ENCODE data around the gene A4GNT. TPM values are rescaled to one million over a fixed set of nuclear protein-coding genes. Genes with fewer than 3 reads are reported as not detected.
"Not testable (repeated sequence)": the region's sequence is repeated elsewhere in the genome, so short reads cannot be mapped to it uniquely, and the experiment has no call there.

A4GNT gene
- total and polyA plus RNA-seq, 9 donors = not detected

DNA sequence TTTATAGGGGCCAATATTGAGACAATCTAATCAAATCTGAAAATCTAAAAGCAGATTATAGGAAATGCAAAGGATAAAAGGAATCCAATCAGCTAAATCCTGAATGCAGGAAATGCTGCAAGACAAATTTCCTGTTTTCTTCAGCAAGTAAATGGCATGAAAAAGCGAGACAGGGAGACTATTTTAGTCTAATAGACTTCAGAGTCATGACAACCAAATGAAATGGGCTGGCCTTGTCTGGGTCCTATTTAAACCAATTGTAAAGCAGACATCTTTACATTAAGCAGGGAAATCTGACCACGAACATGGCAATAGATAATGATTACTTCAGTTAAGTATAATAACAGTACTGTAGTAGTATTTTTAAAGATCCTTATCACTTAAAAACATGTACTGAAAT is 40.4 kb upstream of the A4GNT start:
- WGBS, 3 donors = 78 to 87% (median 80%) methylated on average over 2 of the region's 2 CpGs
- Histone ChIP-seq H3K27ac (no peak overlapping the region), H3K36me3 (no peaks in the 10 kb centered on the region), H3K9me3 (no peaks in the 10 kb centered on the region), H3K4me3 (no peak overlapping the region), H3K27me3 (no peaks in the 10 kb centered on the region), H3K4me1 (ENCODE audit: insufficient read depth) (no peaks in the 10 kb centered on the region)
- intact Hi-C loops (cut with DNase I) = no loop called here
- TF ChIP-seq POLR2A (IDR thresholded peaks at IDR 0.05) = no peak
- TF ChIP-seq, protein P1, sequence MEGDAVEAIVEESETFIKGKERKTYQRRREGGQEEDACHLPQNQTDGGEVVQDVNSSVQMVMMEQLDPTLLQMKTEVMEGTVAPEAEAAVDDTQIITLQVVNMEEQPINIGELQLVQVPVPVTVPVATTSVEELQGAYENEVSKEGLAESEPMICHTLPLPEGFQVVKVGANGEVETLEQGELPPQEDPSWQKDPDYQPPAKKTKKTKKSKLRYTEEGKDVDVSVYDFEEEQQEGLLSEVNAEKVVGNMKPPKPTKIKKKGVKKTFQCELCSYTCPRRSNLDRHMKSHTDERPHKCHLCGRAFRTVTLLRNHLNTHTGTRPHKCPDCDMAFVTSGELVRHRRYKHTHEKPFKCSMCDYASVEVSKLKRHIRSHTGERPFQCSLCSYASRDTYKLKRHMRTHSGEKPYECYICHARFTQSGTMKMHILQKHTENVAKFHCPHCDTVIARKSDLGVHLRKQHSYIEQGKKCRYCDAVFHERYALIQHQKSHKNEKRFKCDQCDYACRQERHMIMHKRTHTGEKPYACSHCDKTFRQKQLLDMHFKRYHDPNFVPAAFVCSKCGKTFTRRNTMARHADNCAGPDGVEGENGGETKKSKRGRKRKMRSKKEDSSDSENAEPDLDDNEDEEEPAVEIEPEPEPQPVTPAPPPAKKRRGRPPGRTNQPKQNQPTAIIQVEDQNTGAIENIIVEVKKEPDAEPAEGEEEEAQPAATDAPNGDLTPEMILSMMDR (IDR thresholded peaks at IDR 0.05) = no peak
- no peak for TF ChIP-seq EP300 (IDR thresholded peaks at IDR 0.05)
- no peak for DNase-seq

GRCh38 chr3:138165061-138165460 is 32.9 kb upstream of the A4GNT start:
- no peak overlapping the region for H3K27ac ChIP-seq
- no peaks in the 10 kb centered on the region for H3K4me1 ChIP-seq (ENCODE audit: insufficient read depth)
- H3K27me3 ChIP-seq = no peaks in the 10 kb centered on the region
- intact Hi-C loops (cut with DNase I) = no loop called here
- WGBS, 3 donors = 96 to 99% (median 98%) methylated on average over 2 of the region's 2 CpGs
- no peak for DNase-seq
- no peaks in the 10 kb centered on the region for H3K9me3 ChIP-seq
- no peak overlapping the region for H3K4me3 ChIP-seq
- no peaks in the 10 kb centered on the region for H3K36me3 ChIP-seq
- TF ChIP-seq EP300 (IDR thresholded peaks at IDR 0.05) (no peak), POLR2A (IDR thresholded peaks at IDR 0.05) (no peak)
- TF ChIP-seq, protein P1 (IDR thresholded peaks at IDR 0.05) = no peak

- Histone ChIP-seq H3K9me3 (no peaks in the 10 kb centered on the region), H3K4me1 (ENCODE audit: insufficient read depth) (no peaks in the 10 kb centered on the region), H3K4me3 (no peak overlapping the region), H3K36me3 (no peaks in the 10 kb centered on the region), H3K27me3 (no peaks in the 10 kb centered on the region), H3K27ac (no peak overlapping the region)
- TF ChIP-seq, protein P1 (IDR thresholded peaks at IDR 0.05) = no peak
- TF ChIP-seq POLR2A (IDR thresholded peaks at IDR 0.05) (no peak), EP300 (IDR thresholded peaks at IDR 0.05) (no peak)
- DNase-seq = no peak
- 93 to 96% (median 95%) methylated on average over 4 of the region's 4 CpGs for WGBS, 3 donors
- intact Hi-C loops (cut with DNase I) = no loop called here
Measured at GRCh38 chr3:138157743-138158142, 25.6 kb upstream of the A4GNT start.

DNA sequence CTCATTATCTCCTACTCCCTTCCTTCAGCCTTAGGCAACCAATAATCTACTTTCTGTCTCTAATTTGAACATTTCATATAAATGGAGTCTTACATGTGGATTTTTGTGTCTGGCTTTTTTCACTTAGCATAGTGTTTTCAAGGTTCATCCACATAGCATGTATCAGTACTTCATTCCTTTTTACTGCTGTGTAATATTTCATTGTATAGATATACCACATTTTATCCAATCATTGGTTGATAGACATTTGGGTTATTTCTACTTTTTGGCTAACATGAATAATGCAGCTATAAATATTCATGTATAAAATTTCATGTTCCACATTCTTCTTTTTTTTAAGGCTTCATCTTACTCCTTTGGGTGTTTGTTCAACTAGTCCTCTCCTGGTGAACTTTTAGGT is 22.3 kb upstream of the A4GNT start:
- intact Hi-C loops (cut with DNase I) = no loop called here
- no peaks in the 10 kb centered on the region for H3K36me3 ChIP-seq
- no peak for TF ChIP-seq EP300 (IDR thresholded peaks at IDR 0.05)
- TF ChIP-seq, protein P1 (IDR thresholded peaks at IDR 0.05) = no peak
- TF ChIP-seq POLR2A (IDR thresholded peaks at IDR 0.05) = no peak

DNA sequence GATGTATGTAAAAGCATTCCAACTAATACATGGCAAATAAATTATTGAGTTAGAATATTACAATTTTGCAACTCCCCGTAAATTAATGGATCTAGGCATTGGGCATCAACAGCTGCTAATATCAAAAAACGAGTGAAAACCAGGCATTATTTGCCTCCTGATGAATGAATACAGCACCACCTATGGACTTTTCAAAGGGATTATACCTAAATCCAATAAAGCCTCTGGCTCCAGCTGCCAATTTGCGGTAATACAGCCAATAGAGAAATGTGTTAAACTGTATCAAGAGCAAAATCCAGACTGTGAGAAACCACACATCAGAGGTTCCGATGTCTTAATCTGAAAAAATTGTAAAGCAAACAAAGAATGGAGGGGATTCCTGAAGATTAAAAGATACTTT is 16.3 kb upstream of the A4GNT start:
- no peak overlapping the region for H3K4me3 ChIP-seq
- H3K27me3 ChIP-seq = no peaks in the 10 kb centered on the region
- H3K36me3 ChIP-seq = no peaks in the 10 kb centered on the region
- intact Hi-C loops (cut with DNase I) = no loop called here
- no peak for DNase-seq
- 68 to 71% (median 71%) methylated on average over 4 of the region's 4 CpGs for WGBS, 3 donors
- H3K27ac ChIP-seq = no peak overlapping the region
- TF ChIP-seq, protein P1 (IDR thresholded peaks at IDR 0.05) = no peak
- no peak for TF ChIP-seq POLR2A (IDR thresholded peaks at IDR 0.05)
- TF ChIP-seq EP300 (IDR thresholded peaks at IDR 0.05) = no peak
- H3K4me1 ChIP-seq (ENCODE audit: insufficient read depth) = no peaks in the 10 kb centered on the region
- no peaks in the 10 kb centered on the region for H3K9me3 ChIP-seq

More for the DNA sequence above, 22.3 kb upstream of the A4GNT start:
- no peaks in the 10 kb centered on the region for H3K9me3 ChIP-seq
- DNase-seq = no peak
- H3K4me3 ChIP-seq = no peak overlapping the region
- no peaks in the 10 kb centered on the region for H3K4me1 ChIP-seq (ENCODE audit: insufficient read depth)
- H3K27ac ChIP-seq = no peak overlapping the region
- H3K27me3 ChIP-seq = no peaks in the 10 kb centered on the region

GRCh38 chr3:138142181-138142580 is 10.0 kb upstream of the A4GNT start:
- H3K4me3 ChIP-seq; H3K9me3 ChIP-seq; H3K36me3 ChIP-seq; DNase-seq; H3K27me3 ChIP-seq; H3K4me1 ChIP-seq (ENCODE audit: insufficient read depth); H3K27ac ChIP-seq; intact Hi-C loops (cut with DNase I): not testable (repeated sequence)
- WGBS, 3 donors = 91 to 97% (median 95%) methylated on average over 3 of the region's 3 CpGs
